Stimulated activated CD4-positive, alpha-beta T cell treated with anti-CD3 and anti-CD28 coated beads, TNF-alpha, amount 100 ng/mL, for 24 hours (primary cell): Measurements from ENCODE around the gene IGFALS.

Experiments used
- DNase-seq, 3 experiments: peaks; one replicate each; pipeline ENCODE4 v3.0.0-alpha.2; 2020; ENCODE audit warnings: low read depth in 3 of 3

IGFALS gene

DNA sequence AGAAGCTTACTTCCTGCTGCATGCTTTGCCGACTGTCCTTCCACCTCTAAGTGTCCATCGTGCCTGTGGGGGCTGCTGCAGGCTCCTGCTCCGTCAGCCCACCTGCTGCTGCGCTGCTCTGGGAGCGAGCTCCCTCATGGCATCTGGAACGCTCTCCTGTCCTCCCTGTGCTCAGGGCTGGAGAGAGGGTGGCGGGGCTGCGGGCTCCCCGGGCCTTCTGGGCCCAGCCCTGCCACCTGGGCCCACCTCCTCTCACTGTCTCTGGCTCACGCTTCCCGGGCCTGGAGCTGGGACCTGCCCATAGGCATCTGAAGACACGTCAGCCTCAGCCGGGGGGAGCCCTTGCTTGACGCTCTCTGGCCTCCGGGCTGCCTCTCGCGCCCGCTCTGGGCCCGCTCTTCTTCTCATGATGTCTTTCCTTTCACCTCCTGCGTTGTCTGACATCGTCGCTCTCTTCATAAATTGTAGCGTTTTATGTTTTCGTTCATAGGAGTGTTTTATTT lies 49.1 kb downstream of the IGFALS start:
- no peak for DNase-seq

DNA sequence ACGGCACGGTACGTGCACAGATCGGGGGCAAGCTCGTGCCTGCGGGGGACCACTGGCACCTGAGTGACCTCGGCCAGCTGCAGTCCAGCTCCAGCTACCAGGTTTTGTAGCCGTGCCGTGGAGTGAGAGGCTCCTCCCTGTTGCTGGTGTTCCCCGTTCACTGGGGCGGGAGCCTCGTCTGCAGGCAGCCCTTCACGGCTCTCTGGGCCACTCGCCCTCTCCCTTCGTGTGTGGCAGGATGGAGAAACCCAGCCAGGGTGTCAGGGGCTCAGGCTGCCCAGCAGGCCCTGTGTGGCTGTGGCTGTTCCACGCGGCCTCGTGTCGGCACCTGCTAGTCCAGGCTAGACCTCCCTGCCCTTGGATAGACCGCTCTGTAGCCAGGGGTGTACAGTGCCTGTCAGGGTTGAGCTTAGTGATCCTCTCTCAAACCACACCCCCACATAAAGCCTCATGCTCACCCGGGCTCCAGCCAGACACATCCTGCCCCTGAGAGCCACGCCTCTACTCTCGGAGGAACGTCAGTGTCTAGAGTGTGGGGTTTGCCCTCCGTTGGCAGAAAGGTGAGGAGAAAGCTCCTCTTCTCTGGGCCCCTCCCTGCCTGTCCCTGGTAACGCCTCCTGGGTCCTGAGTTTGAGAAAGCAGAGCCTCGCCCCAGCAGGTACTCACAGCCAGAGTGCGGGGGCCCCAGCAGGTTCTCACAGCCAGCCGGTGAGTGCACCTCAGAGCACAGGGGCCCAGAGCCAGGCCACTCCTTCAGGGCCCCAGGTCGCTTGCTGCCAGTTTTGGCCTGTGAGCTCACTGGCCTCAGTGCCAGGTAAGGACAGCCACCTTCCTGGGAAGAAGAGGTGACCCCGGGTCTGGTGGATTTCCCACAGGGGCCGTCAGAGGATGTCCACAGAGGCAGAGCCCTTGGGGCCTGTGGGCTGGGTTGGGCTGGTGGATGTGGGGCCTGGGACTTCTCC lies 49.8 kb downstream of the IGFALS start:
- DNase-seq = no peak

DNA sequence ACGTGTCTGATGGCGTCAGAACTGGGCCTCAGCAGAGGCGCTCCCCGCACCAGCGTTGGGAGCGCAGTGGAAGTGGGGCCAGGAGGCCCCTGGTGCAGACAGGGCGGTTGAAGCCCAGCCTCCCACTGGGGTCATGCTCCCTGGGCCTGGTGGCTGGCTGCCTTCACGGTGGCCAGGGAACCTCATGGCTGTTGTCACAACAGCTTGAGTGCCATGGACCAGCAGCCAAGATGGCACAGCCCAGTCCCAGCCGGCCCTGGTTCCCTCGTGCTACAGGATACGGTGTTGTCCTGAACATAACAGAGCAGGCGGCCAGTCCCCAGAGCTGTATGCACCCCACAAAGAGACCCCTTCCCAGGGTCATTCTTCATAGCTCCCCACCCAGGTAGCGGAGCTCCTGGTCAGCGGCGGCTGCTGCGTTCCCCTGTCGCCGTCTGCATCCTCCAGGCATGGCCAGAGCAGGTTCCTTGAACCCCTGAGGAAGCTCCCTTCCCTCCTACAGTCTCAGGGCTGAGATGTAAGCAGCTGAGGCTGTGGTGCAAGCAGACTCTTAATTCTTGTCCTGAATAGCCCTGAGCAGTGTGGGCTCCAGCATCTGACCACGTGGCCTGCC lies 51.8 kb downstream of the IGFALS start:
- no peak for DNase-seq

DNA sequence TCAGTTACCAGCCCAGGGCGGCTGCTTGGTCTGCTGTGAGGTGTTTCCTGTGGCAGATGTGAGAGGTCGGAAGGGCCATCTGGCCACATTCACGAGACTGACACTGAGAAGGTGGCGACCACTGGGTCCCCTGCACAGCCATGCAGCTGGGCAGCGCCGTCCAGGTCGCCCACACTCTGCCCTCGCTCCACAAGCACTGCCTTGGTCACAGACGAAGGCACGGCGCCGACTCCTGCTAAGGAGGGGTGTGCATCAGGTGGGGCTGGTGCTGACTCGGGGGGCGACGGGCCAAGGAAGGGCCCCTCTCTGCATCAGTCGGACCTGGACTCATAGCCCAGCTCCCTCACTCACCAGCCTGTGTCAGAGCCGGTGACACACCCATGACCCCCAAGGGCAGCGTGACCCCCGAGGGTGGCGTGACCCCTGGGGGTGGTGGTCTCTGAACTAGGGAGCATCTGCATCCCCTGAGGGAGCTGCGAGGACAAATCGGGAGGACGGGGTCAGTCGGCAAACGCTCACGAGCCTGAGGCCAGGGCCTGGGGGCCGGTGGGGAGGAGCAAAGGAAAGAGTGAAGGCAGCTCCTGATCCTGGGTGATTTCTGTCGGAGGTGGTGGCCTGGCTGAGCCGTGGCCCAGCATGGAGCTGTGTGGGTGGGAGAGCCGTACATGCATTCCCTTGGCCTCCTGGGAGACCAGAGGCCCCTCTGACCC lies 52.6 kb downstream of the IGFALS start:
- no peak for DNase-seq
